HG03432 (cell line): ENCODE data around the gene EFTUD2.
"Not testable (repeated sequence)": the region's sequence is repeated elsewhere in the genome, so short reads cannot be mapped to it uniquely, and the experiment has no call there.

ENCODE experiments used
- ATAC-seq: cut with Tn5 transposase; IDR thresholded peaks from one replicate; pipeline ENCODE4 v1.9.1; 2021; ENCODE audit warnings: mild to moderate bottlenecking, moderate library complexity; ENCODE audit not compliant: unreplicated experiment

The EFTUD2 gene

DNA sequence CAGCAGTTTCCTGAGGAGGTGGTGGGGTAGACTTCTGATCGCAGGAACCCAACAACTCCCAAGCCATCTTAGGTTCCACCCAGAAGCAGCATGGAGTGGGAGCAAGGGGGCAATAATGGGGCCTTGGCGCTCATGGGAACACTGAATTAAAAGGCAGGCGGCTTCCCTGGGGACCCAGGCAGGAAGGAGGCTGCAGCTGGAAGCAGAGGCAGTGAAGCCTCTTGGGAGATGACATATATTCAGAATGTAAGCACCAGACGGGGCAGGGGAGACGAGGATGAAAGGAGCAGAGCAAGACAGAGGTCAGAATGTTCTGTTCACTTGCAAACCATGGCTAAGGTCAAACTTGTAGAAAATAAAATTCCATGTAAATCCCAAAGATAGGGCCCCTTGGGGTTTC, 48.6 kb downstream of the EFTUD2 start:
- no peak for ATAC-seq

DNA sequence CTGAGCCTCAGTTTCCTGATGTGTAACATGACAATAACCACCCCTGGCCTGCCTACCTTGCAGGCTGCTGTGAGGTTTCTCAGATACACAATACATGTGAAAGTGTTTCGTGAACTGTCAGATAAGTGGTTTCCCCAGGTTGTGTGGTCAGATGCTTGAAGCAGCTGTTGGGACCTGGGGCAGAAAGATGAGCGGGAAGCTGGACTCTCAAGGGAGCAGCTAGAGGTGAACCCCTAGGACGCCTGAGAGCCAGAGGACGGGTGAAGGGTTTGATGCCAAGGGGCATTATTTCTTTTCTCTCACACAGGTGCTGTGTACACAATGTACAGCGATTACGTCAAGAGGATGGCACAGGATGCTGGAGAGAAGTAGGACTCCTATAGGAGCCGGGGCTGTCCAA, 49.2 kb downstream of the EFTUD2 start:
- no peak for ATAC-seq

DNA sequence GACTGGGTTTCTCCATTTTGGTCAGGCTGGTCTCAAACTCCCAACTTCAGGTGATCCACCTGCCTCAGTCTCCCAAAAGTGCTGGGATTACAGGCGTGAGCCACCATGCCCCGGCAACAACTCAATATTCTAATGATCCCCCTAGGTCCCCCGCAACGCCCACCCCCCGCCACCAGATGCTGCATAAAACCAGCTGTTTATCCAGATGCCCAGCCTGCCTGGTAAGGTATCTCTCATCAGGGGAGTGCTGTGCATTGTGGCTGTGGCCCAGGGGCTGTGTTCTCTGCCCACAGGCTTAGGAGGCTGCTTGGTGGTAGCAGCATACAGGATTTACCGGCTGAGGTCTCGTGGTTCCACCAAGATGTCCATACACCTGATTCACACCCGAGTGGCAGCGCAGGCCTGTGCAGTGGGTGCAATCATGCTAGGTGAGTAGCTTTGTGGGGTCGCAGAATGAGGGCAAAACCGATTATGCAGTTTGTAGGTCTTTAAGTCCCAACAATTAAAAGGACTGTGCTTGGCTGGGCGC, 50.2 kb downstream of the EFTUD2 start:
- no peak for ATAC-seq

DNA sequence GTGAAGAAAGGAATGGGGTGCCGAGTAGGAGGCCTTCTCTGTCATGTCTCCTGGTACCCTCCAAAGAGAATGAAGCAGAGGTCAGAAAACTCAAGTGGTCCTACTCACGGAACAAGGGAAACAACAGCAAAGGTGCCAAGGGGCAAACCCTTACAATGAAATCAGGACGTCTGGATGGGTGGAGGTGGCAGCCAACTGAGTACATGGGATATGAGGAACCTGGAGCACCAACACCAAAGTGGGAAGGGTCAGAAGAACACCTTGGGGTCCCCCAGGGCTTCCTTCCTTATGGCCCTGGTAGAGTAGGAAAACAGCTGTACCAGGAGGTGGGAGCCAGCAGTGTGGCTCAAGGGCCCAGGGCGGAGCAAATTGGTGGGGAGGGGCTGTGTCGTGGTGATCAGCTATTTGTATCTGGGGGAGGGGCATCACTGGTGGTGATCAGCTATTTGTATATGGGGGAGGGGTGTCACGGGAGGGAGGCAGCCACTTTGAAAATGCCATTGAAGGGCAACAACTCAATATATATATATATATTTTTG, 50.9 kb downstream of the EFTUD2 start:
- ATAC-seq = no peak

DNA sequence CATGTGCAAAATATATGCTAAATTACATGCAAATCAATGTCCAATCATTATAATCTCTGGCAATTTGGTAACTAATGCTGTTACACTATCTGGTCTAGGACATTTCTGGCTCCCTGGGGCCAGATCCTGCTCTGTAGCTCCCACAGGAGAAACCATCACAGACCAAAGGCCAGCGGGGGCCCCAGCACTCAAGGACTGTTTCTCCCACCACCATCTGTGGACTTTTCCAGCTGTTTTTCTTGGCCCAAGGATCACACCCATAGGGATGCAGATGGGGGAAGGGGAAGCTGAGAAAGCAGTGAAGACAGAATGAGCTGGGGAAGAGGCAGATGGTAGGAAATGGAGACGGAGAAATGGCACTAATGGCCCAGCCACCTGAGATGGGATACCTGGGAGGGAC, 51.7 kb downstream of the EFTUD2 start, which contains the start of gene HIGD1B:
TSS of gene HIGD1B (plus strand) at position 298 of the 400 bp plus-strand sequence. CDS start 270 bp downstream, outside the sequence.
- no peak for ATAC-seq

DNA sequence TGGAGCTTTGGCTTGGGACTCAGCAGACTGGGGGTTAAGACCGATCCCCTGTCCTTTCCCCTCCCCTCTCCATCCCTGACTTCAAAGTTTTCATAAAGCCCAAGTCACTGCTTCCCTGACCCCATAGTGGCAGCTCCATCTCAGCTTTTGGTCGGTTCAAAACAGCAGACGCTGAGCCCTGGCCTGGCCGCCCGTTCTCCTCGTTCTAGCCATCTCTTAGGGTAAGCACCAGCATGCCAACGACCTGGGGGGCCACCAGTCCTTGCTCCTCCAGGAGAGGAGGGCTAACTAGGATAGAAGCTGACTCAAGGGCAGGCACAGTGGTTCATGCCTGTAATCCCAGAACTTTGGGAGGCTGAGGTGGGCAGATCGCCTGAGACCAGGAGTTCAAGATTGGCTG, 53.0 kb downstream of the EFTUD2 start:
- no peak for ATAC-seq

DNA sequence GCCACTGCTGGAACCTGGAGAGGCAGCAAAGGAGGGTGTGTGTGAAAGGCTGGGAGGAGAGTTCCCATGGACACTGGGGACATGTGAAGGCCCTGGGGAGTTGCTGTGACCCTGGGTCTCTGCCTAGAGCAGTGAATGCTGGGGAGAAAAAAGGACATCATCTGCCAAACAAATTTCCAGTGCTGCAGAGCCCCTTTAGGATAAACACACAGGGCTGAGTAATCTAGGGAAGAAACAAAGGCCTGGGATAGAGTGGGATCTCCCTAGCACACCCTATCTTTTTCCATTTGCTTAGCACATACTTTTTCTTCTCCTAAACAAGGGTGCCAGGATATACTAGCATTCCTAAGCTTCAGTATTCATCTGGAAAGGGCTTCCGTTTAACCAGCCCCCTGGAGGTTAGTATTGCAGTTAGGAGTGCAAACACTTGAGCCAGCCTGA, 54.8 kb downstream of the EFTUD2 start:
- no peak for ATAC-seq

DNA sequence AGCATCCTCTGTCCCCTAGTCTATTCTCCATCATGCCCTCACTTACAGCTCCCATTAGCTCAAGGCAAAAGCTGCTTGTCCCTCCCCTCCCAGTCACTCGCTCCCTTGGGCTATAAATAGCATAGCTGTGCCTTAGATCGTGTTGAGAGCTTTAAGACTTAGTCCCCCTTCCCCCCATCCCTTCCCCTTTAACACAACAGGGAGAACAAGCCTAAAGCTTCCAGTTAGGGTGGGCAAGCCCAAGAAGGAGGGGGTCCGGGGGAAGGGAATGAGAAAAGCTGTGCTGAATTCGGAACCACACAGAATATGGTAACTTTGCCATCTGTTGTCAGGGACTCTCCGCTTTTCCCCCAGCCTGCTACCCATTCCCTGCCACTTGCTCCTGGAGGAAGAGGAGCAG, 56.5 kb downstream of the EFTUD2 start:
- no peak for ATAC-seq

DNA sequence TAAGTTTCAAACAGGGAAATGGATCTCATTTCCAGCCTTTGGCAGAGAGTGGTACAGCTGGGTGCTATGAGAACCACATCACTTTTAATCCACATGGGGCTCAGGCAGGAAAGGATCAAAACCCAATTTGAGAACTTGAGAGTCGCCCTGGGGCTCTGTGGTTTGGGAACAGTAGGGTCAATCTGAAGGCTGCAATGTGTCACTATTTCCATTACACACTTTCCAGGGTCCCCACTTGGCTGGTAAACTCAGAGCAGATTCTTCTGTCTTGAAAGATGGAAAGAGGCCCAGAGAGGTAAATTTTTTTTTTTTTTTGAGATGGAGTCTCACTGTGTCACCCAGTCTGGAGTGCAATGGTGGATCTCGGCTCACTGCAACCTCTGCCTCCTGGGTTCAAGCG, 58.3 kb downstream of the EFTUD2 start:
- no peak for ATAC-seq

DNA sequence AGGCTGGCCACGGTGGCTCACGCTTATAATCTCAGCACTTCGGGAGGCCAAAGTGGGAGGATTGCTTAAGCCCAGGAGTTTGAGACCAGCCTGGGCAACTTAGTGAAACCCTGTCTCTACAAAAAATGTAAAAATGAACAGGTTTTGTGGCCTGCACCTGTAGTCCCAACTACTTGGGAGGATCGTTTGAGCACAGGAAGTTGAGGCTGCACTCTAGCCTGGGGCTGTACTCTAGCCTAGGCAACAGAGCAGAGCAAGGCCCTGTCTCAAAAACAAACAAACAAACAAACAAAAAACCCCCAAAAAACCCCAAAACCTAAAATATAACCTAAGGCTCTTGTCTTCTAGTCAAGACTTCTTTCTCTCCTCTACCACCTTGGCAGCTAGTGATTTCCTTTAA, 59.0 kb downstream of the EFTUD2 start:
- ATAC-seq = no peak

DNA sequence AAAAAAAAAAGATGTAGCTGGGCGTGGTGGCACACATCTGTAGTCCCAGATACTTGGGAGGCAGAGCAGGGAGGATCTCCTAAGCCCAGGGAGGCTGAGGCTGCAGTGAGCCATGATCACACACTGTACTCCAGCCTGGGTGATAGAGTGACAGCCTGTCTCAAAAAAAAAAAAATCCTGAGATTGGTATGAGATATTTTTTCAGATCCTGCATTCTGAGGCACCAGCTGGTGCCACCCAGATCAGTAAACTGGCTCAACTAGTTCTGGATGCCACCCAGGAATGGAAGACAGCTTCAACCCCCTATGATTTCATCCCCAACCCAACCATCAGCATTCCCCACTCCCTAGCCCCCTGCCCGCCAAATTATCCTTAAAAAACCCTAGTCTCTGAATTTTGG, 62.0 kb downstream of the EFTUD2 start:
- ATAC-seq = no peak

DNA sequence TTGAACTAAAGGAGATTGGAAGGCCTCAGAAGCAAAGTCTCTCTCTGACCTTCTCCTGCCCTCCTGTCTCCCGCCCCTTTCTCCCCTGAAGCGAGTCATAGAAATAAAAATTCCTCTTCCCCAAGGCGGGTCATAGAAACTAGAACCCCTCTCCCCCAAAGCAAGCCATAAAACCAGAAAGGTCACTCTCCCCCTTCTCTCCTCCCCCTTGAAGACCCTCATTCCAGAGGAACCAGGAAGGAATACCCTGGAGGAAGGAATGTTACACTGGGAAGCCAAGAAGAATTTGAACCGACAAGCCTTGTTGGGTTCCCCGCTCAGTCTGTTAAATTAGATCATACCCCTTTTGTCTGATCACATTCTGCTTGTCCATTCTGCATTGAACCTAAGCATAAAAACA, 66.4 kb downstream of the EFTUD2 start:
- no peak for ATAC-seq

DNA sequence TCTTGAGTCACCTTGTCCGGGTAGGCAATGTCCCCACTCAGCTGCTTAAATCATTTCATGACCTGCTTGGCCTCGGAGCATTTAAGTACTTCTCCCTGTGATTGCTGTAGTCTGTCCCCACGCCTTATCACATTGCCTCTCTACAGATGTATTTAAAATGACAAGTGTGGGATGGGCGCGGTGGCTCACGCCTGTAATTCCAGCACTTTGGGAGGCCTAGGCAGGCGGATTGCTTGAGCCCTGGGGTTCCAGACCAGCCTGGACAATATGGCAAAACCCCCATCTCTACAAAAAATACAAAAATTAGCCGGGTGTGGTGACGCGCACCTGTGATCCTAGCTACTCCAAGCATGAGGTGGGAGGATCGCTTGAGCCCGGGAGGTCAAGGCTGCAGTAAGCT, 67.9 kb downstream of the EFTUD2 start:
- no peak for ATAC-seq

DNA sequence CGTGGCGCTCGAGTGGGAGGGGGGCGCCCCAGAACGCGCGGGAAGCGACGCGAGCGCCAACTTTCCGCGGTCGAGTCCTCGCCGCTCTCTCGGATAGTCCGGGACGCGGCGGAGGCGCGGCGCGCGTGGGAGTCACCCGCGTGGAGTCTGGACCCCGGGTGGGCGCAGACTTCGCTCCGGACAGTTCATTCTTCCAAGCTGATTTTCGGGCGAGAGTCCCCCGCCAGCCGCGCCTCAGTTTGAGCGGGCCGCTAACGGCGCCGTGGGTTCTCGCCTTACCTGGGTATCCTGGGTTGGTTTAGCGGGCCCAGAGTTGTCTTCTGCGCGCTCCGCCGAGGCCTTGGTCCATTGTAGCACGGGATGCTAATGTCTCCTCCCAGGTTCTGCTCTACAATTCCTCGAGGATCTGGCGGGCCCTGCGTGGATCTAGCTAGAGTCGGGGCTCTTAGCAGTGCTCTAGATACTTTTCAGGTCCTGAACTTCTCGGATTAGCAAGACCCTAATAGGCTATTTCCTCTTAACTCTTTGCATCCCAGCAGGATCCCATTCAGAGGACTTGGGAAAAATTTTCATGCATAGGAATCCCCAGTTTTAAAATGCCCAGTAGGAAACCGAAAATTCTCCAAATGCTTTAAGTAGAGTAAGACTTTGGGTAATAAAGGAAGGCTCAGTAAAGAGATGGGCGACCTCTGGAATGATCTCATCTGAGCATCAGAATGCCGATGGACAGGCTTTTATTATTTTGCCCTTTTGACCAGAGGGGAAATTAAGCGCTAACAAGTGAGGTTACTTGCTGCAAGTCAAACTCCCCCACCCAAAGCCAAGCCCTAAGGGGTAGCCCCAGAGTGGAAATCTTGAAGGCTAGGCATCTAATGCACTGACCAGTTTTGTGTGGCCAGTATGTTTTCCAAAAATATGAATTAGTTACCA, 68.6 kb downstream of the EFTUD2 start:
- ATAC-seq = no peak

DNA sequence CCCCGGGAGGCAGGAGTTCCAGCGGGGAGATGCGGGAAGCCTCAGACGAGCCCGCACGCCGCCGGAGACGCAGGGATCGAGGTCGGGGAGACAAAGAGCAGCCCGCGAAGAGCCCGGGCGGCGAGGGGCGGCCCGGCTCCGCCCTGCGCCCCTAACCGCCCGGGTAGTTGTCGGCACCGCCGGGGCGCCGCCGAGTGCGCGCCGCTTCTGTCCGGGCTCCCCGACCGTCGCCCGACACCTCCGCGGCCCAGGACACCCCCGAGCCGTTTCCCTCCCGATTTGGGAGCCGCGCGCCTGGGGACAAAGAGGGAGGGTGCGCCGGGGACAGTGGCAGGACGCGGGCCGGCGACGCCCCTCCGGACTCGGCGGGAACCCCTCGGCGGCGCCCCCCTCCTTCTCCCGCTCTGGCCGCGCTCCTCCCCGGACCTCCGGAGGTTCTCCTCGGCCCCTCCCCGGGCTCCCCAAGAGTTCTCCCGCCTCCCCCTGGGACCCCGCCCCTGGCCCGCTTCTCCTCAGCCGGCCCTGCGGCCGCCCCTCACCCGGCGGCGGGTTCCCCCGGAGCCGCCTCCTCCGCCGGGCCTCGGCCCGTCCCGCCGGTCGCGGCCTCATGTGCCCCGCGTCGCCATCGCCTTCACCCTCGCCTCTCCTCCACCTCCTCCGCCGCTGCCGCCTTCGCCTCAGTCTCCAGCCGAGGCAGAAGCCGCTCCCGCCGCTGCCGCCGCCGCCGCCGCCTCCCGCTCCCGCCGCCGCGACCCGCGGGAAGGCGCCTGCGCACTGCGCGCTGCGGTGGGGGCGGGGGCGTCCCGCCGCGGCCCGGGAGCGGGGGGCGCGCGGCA, 69.5 kb downstream of the EFTUD2 start, which contains the start of gene GJC1:
TSS of gene GJC1 (minus strand) at position 765 of the 836 bp plus-strand sequence. CDS start 24,470 bp downstream, outside the sequence.
- no peak for ATAC-seq

DNA sequence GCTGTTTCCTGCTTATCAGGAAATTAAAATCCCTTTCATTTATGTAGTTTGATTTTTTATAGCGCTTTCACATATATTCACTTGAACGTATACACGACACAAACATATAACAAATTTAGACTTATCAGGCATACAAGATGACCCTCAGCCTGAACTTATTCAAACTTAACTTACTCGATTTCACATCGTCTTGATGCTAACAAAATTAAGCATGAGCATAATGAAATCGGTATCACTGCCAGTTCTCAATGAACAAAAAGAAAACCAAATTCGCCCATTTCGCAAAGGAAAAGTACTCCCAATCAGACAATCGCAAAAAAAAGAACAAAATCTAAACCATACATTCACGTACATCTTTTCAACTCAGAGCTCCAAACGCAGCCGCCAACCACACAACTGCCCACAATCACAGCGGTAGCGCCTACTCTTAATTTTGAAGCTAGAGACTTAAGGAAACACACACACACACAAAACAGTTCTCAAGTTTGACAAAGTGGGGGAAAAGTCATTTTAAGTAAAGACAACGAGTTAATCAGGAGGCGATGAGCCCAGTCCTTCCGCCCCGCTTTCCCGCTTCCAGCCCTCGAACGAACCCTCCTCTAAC, 70.2 kb downstream of the EFTUD2 start:
- ATAC-seq = no peak

DNA sequence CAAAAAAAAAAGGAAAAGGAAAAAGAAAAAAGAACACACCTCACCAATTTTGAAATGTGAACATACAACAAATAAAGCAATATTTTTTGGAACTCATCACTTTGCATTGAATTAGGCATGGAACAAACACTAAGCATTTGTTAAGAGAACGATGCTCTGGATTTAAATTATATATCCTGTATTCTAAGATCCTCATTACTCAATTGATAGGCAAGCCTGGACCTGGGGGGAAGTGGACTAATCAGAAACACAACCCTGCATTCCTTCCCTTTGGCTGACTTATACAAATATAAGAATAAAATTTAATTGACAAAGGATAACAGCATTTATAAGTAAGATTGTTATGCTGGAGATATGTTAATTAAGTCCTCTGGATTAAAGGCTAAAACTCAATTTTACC, 71.4 kb downstream of the EFTUD2 start:
- ATAC-seq = no peak

DNA sequence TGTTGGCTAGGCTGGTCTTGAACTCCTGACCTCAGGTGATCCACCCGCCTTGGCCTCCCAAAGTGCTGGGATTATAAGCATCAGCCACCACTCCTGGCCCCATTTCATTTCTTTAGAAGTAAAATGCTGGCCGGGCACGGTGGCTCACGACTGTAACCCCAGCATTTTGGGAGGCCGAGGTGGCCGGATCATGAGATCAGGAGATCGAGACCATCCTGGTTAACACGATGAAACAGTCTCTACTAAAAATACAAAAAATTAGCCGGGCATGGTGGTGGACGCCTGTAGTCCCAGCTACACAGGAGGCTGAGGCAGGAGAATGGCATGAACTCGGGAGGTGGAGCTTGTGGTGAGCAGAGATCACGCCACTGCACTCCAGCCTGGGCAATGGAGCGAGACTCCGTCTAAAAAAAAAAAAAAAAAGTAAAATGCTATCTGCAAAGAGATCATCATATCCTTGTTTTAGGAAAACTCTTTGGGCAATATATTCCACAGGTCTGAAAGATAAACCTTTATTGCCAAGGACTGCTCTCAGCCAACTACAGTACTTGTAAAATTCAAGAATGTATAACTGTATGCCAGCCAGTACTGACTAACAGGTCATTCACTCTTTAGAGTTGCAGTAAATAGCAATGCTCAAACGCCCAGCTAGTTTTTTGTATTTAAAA, 73.0 kb downstream of the EFTUD2 start:
- ATAC-seq = no peak

DNA sequence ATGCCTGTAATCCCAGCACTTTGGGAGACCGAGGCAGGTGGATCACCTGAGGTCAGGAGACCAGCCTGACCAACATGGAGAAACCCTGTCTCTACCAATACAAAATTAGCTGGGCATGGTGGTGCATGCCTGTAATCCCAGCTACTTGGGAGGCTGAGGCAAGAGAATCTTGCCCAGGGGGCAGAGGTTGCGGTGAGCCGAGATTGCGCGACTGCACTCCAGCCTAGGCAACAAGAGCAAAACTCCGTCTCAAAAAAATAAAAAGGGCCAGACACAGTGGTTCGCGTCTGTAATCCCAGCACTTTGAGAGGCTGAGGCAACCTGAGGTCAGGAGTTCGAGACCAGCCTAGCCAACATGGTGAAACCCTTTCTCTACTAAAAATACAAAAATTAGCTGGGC, 74.0 kb downstream of the EFTUD2 start:
- ATAC-seq = not testable (repeated sequence)

DNA sequence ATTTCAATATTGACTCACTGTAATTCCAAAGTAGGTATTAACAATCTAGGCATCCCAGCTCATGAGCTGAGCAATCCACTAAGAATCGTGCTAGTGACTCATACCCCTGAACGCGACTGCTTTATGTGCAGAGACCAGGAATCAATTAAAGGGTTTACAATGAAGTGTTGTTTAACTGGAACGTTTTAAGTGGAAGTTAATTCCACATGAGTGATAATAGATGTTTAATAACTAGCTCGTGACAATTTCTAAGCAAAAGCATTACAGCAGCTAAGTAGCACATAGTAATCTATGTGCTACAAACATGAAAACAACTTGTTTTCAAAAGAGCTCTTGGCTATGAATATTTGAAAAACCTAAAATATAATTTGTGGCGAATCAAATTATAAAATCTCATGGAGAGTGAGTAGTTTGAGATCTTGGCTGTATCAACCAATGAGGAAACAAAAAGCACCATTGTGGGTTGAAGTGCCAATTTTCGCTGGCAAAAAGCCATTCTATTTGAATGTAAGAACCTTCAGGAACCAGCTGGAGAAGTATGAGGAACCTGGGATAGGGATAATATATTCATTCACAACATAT, 78.5 kb downstream of the EFTUD2 start:
- no peak for ATAC-seq
